Measurements from ENCODE around the gene GALNT2.

GALNT2 gene

DNA sequence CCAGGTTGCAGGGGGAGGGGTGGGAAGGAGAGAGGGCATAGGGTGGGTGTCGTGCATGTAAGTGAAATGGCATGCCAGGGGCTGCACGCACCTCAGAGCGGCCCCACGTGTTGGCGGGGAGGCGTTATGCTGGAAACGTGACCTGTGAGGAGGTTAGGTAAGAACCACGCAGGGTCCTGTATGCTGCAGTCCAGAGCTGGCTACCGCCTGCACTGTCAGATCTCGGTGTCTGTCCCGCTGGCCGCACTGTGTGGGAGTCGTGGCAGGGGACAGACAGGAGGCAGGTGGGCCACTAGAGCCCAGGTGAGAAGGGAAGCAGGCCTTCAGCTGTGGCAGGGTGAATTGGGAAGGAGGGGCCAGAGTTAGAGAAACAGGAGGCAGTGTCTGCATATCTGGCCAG is 79.7 kb downstream of the GALNT2 start:
- H3K4me3 ChIP-seq (ENCODE audit: low read length) = no peak overlapping the region; the same call in 1 of the 2 replicates
- no peak for TF ChIP-seq ZNF274 (IDR thresholded peaks at IDR 0.05; ENCODE audit: low read depth, low read length)

- TF ChIP-seq ZNF274 (IDR thresholded peaks at IDR 0.05; ENCODE audit: low read depth, low read length) = no peak
These were observed 80.5 kb downstream of the GALNT2 start for GRCh38 chr1:230147253-230148125.

GRCh38 chr1:230148126-230148652 is 81.2 kb downstream of the GALNT2 start:
- no peak overlapping the region for H3K4me3 ChIP-seq (ENCODE audit: low read length)
- no peak for TF ChIP-seq ZNF274 (IDR thresholded peaks at IDR 0.05; ENCODE audit: low read depth, low read length)

More at GRCh38 chr1:230147253-230148125, 80.5 kb downstream of the GALNT2 start:
- H3K4me3 ChIP-seq (ENCODE audit: low read length) = no peak overlapping the region

GRCh38 chr1:230148768-230149469 is 81.9 kb downstream of the GALNT2 start:
- H3K4me3 ChIP-seq (ENCODE audit: low read length) = no peak overlapping the region; the same call in 1 of the 2 replicates
- no peak for TF ChIP-seq ZNF274 (IDR thresholded peaks at IDR 0.05; ENCODE audit: low read depth, low read length)

GRCh38 chr1:230149751-230150584 is 82.9 kb downstream of the GALNT2 start:
- no peak for TF ChIP-seq ZNF274 (IDR thresholded peaks at IDR 0.05; ENCODE audit: low read depth, low read length)
- H3K4me3 ChIP-seq (ENCODE audit: low read length) = peak overlapping the region; percentile 19; the same call in 1 of the 2 replicates

- H3K4me3 ChIP-seq (ENCODE audit: low read length) = no peak overlapping the region; the same call in 1 of the 2 replicates
- no peak for TF ChIP-seq ZNF274 (IDR thresholded peaks at IDR 0.05; ENCODE audit: low read depth, low read length)
These were observed 83.6 kb downstream of the GALNT2 start for GRCh38 chr1:230150615-230151014.

- no peak for TF ChIP-seq ZNF274 (IDR thresholded peaks at IDR 0.05; ENCODE audit: low read depth, low read length)
- no peak overlapping the region for H3K4me3 ChIP-seq (ENCODE audit: low read length)
These were observed 85.0 kb downstream of the GALNT2 start for GRCh38 chr1:230151924-230152468.

GRCh38 chr1:230152999-230153398 is 86.0 kb downstream of the GALNT2 start:
- TF ChIP-seq ZNF274 (IDR thresholded peaks at IDR 0.05; ENCODE audit: low read depth, low read length) = no peak
- no peak overlapping the region for H3K4me3 ChIP-seq (ENCODE audit: low read length)

- no peak for TF ChIP-seq ZNF274 (IDR thresholded peaks at IDR 0.05; ENCODE audit: low read depth, low read length)
- H3K4me3 ChIP-seq (ENCODE audit: low read length) = no peak overlapping the region
These were observed 86.7 kb downstream of the GALNT2 start for GRCh38 chr1:230153641-230154296.

- TF ChIP-seq ZNF274 (IDR thresholded peaks at IDR 0.05; ENCODE audit: low read depth, low read length) = no peak
- H3K4me3 ChIP-seq (ENCODE audit: low read length) = no peak overlapping the region
These were observed 88.0 kb downstream of the GALNT2 start for GRCh38 chr1:230155021-230155420.

DNA sequence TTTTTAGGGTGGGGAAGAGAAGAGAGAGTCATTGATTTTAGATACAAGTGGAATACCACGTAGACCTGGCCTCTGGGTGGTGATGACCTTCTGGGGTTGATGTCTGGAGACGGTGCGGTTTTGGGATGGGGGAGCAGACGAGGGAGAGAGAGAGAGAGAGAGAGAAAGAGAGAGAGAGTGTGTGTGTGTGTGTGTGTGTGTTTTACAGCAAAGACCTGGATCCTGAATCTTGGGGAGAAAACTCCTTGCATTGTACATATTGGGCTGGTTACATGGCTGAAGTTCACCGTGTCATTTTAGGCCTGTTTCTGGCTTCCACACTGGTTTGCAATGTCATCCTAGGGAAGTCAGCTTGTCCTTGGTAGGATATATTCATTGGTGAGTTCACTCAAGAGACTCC is 89.0 kb downstream of the GALNT2 start:
- no peak for TF ChIP-seq ZNF274 (IDR thresholded peaks at IDR 0.05; ENCODE audit: low read depth, low read length)
- no peak overlapping the region for H3K4me3 ChIP-seq (ENCODE audit: low read length)

- no peak for TF ChIP-seq ZNF274 (IDR thresholded peaks at IDR 0.05; ENCODE audit: low read depth, low read length)
- H3K4me3 ChIP-seq (ENCODE audit: low read length) = no peak overlapping the region
These were observed 89.5 kb downstream of the GALNT2 start for GRCh38 chr1:230156536-230156935.

Data from GM08714 (cell line).